Hepatocyte (in vitro differentiated cells): ENCODE results near the gene RPL10A.

Experiments used
- EZH2 ChIP-seq: fragments of 200-600 bp; sonication (generic); IDR thresholded peaks from 2 replicates; pipeline ENCODE4 v1.6.1; 2016; ENCODE audit warnings: antibody characterized with exemption, mild to moderate bottlenecking, borderline replicate concordance
- EZH2phosphoT487 ChIP-seq: fragments of 200-600 bp; sonication (generic); IDR thresholded peaks from one replicate; pipeline ENCODE4 v1.6.1; 2018; ENCODE audit warnings: antibody characterized with exemption, mild to moderate bottlenecking, low read depth, moderate library complexity; ENCODE audit not compliant: unreplicated experiment, severe bottlenecking
- TF ChIP-seq, protein P1 (sequence below): fragments of 200-600 bp; sonication (generic); IDR thresholded peaks from 2 replicates; pipeline ENCODE4 v1.5.1; 2016; ENCODE audit warnings: antibody characterized with exemption, mild to moderate bottlenecking; ENCODE audit not compliant: poor library complexity

GRCh38 chr6:35470663-35471120, 2.5 kb downstream of the RPL10A start:
- TF ChIP-seq, protein P1, sequence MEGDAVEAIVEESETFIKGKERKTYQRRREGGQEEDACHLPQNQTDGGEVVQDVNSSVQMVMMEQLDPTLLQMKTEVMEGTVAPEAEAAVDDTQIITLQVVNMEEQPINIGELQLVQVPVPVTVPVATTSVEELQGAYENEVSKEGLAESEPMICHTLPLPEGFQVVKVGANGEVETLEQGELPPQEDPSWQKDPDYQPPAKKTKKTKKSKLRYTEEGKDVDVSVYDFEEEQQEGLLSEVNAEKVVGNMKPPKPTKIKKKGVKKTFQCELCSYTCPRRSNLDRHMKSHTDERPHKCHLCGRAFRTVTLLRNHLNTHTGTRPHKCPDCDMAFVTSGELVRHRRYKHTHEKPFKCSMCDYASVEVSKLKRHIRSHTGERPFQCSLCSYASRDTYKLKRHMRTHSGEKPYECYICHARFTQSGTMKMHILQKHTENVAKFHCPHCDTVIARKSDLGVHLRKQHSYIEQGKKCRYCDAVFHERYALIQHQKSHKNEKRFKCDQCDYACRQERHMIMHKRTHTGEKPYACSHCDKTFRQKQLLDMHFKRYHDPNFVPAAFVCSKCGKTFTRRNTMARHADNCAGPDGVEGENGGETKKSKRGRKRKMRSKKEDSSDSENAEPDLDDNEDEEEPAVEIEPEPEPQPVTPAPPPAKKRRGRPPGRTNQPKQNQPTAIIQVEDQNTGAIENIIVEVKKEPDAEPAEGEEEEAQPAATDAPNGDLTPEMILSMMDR: no peak
- TF ChIP-seq EZH2: no peak
- TF ChIP-seq EZH2phosphoT487: no peak
